Mucosa of gallbladder (tissue), 1 donor: ENCODE data around the gene SEMA3A. TPM values are rescaled to one million over a fixed set of nuclear protein-coding genes. Genes with fewer than 3 reads are reported as not detected.
"Not testable (repeated sequence)": the region's sequence is repeated elsewhere in the genome, so short reads cannot be mapped to it uniquely, and the experiment has no call there.

Source experiments
- DNase-seq: peaks from one replicate; pipeline ENCODE4 v3.0.0-alpha.2; 2020; ENCODE audit warnings: low spot score
- total RNA-seq: library from RNA; stranded (reverse); gene quantifications from one replicate; pipeline ENCODE4 v1.2.1, GENCODE V29; 2021
- donor health status: DM: no; HTN: no; CAD: no.

The SEMA3A gene
- total RNA-seq, 1 donor from 2014 or later: 19.2 TPM

DNA sequence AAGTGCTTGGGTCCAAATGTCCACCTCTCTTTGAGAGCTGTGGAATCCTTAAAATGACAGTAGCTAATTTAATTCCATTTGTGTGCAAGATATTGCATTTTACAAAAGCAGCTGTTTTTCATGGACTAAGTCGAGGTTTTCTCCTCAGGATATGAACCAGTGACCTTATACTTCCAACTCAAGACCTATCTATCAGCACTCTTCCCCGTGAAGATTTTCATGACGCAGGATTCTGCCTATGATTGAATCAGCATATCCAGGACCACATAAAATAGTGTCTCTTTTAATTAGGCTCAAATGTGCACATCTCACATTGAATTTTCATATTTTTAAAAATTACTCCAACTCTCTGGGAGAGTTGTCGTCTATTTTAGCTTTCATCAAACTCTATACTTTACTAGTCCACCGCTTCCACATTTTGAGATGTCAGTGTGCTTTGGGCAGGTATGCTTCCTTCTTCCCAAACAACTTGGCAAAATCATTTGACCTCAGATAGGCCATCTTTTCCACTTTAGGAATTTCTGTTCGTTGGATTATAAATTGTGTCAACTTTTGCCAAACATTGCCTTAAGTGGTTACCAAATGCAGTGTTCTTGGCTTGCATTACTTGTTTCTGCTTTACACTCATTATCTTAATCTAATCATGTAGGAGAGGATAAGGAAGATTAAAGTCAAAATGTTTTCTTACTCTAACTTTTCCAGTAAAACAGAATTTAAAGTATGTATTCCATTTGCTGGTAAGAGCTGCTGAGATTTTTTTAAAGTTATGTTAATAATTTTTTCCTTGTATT is 39.4 kb downstream of the SEMA3A start:
- no peak for DNase-seq

DNA sequence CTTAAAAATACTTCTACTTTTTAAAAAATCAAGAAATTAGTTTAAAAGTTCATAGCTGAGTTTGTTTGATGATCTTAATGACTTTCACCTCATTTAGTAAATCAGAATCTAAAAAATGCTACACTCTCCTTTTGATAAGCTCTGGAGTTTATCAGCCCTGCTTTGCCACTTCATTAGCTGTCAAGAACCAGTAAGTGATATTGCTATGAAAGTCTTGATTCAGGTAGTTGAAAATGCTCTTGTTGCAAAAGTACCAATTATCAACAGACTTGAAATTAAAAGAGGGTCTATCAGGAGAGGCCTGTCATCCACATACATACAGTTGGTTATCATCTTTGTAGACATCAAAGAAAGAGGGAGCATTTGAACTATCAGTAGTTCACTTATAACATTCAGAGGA is 41.6 kb downstream of the SEMA3A start:
- no peak for DNase-seq

DNA sequence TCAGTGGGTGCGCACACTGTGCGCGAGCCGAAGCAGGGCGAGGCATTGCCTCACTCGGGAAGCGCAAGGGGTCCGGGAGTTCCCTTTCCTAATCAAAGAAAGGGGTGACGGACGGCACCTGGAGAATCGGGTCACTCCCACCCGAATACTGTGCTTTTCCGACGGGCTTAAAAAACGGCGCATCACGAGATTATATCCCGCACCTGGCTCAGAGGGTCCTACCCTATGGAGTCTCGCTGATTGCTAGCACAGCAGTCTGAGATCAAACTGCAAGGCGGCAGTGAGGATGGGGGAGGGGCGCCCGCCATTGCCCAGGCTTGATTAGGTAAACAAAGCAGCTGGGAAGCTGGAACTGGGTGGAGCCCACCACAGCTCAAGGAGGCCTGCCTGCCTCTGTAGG is 44.2 kb downstream of the SEMA3A start:
- DNase-seq: not testable (repeated sequence)

DNA sequence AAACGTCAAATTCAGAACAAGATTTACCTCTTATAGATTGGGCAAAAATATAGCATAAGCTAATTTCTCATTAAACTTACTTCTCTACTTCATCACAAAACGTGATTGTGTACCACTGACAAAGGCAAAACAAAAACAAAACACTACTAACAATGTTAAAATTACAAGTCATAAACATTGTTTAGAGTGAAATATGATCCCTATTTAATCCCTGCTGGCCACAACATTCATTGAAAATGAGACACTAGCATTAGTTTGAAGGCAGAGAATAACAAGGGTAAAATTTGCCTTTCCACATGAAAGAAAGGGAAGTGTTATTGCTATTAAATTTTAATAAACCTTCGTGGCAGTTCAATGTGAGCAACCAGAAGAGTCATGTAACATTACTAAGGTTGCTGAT is 45.0 kb downstream of the SEMA3A start:
- no peak for DNase-seq

DNA sequence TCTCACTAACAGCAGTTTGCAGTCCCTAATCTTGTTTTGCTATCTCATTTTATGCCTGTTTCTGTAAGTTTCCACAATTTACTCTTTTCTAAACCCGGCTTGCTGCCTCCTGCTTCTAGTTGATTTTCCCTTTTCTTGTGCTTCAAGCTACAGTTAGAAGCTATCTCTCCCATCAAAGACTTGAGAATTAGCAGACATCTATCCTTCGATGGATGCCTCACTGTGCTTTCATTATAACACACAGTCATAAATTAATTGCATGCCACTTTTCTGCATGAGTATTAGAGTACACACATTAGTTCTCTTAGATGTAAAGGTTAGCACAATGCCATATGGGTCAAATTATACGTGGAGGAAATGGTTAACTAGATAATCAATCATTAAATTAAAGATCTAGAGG is 48.7 kb downstream of the SEMA3A start:
- DNase-seq: no peak

DNA sequence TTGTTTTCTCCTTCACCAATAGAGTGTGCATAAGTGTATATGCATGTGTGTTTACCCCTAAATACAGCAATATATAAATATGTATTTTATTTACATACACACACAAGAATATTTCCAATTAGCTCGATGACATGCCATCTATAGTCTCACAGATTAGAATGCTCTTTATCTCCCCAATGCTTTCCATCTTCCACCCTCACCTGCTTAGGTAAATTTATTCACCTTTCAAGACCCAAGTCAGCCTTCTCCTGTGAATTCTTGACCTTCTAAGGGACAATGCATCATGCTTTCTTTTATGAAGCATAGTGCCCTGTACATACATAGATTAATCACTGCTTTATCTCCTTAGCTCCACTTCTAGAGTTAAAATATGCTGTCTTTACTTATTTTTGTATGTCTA is 49.7 kb downstream of the SEMA3A start:
- no peak for DNase-seq

DNA sequence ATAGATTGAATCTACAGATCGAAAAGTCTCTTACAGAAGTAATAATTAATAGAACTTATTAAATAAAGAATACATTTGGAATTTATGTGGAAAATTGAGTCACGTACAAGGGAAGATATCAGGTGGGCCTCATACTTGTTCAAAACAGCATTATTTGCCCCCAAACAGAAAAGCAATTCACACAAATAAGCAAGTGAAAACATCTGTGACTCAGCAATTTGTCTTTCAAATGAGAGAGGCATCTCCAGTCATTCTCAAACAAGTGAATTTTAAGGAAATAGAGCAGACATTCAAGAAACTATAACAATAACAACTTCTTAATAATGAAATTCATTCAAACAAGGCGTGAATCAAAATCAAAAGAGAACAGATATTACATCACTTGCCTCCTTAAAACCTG is 50.1 kb downstream of the SEMA3A start:
- DNase-seq: no peak

DNA sequence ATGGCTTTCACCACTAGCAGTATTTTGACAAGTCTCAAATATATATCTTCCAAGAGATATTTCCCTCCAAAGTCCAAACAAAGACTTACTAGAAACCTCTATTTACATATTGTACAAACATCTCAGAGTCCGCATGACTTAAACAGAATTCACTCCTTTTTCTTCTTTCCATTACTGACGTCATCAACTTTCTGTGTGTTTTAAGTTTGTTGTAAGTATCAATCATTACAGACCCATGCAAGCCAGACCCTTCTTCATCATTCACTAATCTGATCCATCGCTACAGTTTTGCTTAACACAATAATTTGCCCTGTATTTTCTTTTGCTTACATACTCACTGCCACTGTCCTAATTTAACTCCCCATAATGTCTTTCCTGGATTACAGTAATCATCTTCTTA is 51.9 kb downstream of the SEMA3A start:
- DNase-seq: no peak

DNA sequence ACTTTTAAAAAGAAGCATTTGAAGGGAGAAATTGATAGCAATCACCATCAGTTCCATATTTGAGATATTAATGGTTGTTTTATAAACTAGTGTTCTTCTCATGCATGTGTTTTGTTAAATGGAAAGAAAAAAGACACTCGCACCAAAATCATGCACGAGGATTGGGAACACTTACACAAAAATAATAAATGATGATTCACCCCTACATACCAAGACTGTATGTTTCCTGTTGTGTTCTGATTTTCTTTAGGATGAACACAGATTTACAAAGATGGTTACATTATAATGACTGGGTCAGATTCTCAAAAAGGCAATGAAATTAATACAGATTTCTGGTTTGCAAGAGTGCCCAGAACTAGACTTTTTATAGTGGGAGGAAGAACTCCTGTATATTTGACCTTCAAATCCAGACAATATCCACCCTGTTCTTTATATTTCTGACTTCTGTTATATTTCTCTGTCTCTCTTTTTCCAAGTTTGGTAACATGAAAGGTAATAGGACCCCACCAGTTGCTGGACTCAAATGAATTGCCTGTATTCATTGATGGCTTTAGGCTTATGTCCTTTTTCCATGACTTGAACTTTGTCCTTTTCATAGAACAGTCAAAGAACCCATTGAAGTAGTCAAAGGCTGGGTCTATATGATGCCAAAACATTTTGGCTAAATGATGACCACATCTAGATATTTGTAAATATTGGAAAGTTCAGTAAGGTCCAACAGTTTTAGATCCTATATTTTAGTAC is 54.4 kb downstream of the SEMA3A start:
- DNase-seq: no peak

DNA sequence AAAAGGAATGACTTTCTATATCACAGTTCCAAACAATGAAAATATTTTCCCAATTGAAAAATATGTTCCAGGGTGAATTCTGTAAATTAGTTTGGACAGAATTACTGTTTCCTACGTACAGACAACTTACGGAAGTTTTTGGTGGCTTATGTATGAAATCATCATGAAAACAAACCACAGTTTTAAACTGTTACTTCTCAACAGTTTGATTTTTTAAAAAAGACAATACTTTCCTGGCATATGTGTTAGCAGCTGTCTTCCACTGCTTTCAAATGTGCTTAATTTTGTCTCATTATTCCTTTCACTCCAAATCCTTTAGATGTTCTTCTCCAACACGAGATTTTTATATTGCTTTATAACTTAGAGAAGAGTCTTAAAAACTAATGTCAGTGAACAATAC is 56.2 kb downstream of the SEMA3A start:
- DNase-seq: no peak

DNA sequence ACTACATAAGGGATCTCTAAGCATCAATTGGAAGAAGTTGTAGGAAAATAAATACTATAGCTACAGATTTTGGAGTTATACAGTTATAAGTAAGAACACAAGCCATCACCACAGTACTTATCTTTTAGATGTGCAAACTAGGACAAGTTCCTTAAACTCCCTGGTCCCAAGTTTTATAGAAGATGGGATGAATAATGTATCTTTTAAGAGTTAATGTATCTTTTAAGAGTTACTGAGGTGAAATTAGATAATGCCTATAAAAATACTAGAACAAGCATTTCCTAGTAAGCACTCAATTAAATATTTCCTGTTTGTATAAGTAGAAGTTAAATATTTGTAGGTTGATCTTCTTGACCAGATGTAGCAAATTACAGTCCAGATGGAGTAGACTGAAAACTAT is 56.8 kb downstream of the SEMA3A start:
- DNase-seq: no peak

DNA sequence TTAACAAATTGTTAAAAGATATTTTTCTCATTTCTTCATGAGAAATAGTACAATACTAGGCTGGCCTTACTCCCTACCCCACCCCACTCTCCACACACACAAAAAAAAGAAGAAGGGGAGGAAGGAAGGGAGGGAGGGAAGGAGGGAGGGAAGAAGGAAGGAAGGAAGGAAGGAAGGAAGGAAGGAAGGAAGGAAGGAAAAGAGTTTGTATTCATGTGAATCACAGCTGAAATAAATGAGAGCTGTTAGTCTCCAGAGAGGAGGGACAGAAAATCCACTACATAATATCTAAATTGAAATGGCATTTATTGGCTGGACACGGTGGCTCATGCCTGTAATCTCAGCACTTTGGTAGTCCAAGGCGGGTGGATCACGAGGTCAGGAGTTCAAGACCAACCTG is 57.8 kb downstream of the SEMA3A start:
- no peak for DNase-seq

DNA sequence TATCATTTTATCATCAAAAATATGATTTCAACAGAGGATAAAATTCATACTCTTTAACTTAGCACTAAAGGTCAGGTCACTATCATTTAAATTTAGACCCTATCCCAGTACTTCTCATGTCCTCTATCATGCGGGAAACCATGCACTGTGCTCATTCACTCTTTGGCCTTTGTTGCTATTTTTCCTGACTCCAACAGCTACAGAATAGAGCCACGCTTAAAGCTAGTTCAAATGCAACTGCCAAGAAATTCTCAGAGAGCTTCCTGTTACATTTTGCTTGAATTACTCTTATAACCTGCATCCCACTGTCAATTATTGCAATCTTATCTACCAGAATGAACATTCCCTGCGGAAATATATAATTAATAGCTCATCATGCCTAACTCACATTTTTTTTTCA is 58.3 kb downstream of the SEMA3A start:
- no peak for DNase-seq

DNA sequence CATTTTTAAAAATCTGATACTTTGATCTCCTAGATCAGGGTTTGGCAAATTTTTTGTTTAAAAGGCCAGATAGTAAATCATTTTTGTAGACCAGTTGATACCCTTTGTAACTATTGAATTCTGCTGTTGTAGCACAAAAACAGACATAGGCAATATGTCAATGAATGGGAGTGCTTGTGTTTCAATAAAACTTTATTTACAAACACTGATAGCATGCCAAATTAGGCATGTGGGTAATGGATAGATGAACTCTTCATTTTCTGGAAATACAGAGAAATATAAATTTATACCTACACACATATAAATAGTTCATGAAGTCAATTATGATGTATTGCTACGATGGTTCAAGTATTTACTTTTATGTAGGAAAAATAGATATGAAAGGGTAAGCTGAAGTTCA is 60.4 kb downstream of the SEMA3A start:
- no peak for DNase-seq

DNA sequence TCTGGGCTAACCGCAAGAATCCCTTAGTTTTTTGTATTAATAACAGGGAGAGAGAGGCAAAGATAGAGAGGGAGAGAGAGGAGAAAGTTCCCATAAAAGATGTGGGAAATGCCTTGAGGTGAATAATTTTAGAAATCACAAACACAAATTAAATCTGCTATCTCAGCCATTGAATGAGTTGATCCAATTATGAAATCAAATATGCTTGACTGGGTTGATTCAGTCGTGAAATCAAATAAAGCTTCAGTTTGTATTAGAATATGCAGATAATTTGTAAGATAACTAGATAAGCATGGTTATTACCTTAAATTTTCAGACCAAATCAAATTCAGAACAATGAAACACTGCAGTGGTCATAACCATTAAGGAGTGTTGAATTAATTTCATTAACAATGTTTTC is 68.9 kb downstream of the SEMA3A start:
- no peak for DNase-seq

DNA sequence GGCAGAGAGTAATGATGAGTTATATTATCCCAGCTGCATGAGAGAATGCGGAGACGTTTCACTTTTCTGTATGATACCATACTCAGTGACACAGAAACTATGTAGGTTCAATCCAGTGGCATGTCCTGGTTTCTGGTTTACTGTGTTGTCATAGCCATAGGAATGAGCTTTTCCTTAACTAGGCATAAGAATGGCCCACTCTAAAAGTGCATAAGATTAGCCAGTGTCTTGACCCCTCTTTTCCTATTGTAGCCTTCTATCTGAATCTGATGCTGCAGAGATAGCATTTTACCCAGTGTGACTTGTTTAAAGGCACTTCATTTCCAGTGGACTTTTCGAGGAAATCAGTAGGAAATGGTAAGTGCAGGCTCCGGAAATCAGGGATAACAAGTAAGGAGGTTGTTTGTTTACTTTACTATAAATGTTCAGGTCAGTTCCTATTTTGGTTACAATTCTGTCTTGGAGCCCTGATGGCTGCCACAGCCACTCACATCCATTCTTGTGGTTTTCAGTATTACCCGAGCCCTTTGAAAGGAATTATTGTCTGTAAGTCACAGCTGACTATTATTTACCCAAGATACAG is 70.5 kb downstream of the SEMA3A start:
- DNase-seq: no peak

DNA sequence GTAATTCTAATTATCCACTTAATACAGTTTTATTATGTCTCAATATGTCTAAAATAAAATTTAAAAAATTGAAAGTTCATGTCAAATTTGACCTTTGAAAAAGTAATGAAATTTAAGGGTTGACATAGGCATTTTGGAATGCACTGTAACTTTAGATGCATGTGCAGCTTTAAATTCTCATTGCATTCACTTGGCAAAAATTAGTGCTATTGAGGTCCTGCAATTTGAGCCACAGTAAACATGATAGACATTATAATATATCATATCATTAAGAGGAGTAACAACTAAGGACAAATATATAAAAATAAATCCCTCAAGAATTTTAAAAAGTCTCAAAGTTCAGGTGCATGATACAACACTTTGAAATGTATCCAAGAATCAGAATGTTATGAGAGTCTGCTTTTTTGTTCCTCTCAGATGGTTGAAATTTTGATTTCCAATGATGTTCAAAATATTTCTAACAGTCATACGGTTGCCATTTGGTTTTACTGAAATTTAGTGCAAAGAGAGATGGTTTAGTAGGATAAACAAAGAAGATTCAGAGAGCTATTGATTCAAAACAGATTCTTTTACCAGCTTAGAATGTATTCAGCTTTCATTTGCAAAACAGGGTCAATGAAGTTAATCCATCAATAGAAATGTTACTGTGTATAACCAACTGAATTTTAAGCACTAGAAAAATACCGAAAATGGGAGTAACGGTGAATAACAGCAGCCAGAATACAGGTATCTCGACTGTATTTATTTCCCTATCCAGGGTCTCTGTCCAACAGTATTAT is 71.8 kb downstream of the SEMA3A start:
- no peak for DNase-seq

DNA sequence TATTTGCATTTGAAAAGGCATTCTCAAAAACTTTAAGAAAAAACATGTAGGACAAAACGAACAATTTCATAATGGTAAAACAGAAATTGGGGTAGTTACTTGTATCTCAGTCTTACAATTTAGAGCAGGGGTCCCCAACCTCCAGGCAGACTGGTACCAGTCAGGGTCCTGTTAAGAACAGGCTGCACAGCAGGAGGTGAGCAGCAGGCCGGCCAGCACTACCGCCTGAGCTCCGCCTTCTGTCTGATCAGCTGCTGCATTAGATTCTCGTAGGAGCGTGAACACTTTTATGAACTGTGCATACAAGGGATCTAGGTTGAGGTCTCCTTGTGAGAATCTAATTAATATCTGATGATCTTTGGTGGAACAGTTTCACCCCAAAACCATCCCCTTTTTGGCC is 77.3 kb downstream of the SEMA3A start:
- DNase-seq: no peak

DNA sequence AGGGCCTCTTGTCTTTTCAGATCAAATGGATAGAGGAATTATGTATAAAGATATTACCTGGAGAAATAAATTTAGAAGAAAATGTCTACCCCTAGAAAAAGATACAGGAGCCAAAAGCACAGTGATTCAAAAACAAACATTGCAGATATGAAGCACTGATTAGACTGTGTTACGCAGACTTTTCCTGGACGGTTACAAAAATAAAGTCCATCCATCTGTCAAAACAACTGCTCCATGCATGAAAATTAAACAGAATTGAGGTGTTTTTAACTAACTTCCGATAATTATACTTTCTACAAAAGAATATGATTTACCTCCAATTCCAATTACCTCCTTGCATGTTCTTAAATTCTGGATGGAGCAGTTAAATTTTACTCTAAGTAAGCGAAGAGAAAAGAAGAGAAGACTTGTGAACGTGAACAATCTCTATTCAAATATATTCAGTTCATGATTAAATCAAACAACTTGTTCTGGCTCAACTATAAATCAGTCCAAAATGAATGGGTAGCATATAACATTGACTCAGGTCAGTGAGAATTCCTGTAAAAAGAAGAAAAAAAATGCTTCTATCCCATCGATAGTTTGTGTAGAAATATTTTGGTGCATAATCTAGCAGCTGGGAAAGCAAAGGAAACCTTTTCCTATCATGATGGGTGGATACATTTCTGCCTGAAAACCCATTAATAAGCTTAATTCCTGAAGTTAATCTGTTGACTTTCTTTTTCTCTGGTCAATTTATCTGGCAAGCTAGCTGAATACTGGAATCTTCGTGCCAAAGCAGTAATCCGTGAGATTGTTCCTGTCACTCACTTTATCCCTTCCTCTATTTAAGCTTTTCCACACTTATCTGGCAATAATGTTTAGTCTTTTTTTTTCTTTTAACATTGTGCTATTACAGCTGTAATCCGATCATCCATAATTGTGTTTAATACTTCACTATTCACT is 80.4 kb downstream of the SEMA3A start:
- no peak for DNase-seq

DNA sequence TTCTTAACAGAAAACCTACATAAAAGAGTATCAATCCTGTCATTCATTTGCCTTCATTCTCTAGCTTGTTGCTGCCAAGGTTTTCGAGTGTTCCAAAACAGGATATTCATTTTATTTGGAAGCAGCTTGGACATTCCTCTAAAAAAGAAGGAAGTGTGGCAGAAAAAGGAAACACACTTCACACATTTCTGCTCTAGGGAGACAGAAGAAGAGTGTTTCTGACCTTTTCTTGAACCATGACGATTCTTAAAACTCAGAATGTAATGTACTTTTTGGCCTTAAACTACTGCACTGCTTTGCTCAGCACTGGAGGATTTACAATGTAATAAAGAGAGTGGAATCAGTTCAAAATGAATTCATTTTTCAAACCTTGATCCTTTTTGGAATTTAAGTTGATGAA is 81.3 kb downstream of the SEMA3A start:
- no peak for DNase-seq

DNA sequence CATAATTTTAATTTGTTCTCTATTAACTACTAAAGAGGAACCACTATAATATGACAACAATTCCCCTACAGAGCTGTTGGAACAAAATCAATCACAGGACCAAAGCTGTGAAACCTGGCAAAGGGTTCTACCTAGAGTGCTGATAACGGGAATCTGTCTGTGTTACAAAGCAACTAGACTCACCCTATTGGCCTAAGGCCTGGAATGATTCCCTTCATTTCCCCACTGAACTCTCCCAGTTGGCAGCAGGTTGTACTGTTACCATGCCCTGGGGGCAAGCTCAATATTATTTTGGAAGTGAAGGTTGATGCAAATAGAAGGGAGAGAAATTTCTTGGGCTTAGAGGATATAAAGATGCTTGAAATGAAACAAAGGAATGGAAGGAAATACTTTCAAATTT is 81.8 kb downstream of the SEMA3A start:
- DNase-seq: no peak
